HG03060 (cell line): ENCODE results near the gene DPF3.
A peak's percentile ranks its signal among the peaks of the same experiment; 100 is the strongest.

ENCODE experiments used
- ATAC-seq: cut with Tn5 transposase; IDR thresholded peaks from one replicate; pipeline ENCODE4 v1.9.1; 2021; ENCODE audit warnings: low read depth, moderate number of reproducible peaks; ENCODE audit not compliant: unreplicated experiment

The DPF3 gene

DNA sequence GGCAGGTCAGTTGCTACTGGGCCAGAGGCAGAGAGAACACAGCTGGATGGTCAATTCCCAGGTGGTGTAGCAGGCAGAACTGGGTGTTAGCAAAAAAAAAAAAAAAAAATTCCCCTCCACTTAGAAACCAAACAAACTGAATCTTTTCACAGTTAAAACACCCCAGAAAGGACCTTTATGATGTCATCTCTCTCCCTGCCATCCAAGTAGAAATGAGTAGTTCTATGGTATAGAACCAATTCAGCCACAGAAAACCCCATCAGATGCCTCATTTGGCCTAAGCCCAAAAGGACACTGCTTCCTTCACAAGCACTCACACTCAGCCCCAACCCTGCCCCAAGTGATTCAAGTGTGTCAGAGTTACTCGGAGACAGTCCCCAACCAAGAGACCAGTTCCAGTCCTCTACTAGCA is 230.8 kb downstream of the DPF3 start:
- no peak for ATAC-seq

GRCh38 chr14:72662214-72662613 is 231.7 kb downstream of the DPF3 start:
- no peak for ATAC-seq

DNA sequence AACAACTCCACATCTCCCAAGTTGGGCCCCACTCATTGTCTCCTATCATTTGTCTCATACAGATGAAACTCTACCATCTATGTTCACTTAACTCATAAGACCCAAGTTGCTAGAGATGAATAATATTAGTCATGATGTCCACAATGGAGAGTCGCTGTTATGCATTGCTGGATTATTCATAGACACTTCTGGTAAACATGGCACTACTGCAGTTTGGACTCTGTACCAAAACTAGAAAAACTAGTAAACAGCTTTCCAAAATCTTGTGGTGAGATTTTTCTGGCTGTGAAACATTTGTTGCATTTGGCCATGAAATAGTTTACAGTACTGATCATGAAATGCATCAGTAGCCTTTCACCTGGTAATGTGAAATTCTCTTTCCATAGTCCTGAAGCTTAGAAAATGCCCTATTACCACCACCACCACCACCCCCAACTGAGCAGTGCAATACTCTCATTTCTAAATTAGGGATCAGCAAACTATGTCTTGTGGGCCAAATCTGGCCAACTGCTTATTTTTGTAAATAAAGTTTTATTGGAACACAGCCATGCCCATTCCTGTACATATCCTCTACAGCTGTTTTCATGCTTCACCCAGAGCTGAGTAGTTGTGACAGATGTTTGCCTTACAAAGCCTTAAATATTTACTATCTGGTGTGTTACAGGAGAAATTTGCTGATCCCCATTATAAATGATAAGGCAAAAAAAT is 236.5 kb downstream of the DPF3 start:
- ATAC-seq: no peak

- ATAC-seq: no peak
These were observed 240.9 kb downstream of the DPF3 start for GRCh38 chr14:72653026-72653425.

DNA sequence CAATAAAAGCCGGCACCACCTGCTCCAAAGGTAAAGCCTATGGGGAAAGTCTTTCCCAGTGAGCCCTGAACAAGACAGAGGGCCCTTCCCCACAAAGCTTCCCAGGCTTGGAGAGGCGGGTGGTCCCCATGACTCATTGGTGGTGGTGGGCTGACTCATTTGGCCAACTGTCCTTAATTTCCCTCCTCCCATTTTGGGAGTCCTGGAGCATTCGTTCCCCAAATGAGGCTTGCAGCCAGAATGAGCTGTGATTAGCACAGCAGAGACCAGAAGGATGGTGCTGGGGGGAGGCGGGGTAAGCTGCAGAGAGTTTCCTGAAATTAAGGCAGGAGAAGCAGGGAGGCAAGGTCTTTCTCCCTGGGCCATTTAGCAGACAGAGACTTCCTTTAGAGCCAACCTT is 241.7 kb downstream of the DPF3 start:
- no peak for ATAC-seq

DNA sequence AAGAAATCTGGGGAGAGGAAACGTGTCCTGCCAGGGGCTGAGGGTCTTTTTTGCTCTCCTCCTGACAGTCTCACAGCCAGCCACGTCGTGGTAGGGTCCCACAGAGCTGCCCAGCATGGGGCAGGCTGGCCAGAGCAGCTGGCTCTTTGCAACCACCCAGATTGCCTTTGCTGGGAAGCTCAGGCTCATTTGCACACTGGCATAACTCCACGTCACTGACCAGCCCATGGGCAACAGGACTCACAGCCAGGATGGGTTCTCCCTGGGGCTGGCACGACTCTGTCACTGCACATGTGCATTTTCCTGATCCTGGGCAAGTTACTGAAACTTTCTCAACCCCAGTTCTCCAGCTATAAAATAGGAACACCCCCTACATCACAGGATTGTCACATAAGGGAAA is 242.2 kb downstream of the DPF3 start:
- no peak for ATAC-seq

GRCh38 chr14:72651081-72651480 is 242.8 kb downstream of the DPF3 start:
- ATAC-seq: no peak

GRCh38 chr14:72649603-72650227 is 244.2 kb downstream of the DPF3 start:
- no peak for ATAC-seq

DNA sequence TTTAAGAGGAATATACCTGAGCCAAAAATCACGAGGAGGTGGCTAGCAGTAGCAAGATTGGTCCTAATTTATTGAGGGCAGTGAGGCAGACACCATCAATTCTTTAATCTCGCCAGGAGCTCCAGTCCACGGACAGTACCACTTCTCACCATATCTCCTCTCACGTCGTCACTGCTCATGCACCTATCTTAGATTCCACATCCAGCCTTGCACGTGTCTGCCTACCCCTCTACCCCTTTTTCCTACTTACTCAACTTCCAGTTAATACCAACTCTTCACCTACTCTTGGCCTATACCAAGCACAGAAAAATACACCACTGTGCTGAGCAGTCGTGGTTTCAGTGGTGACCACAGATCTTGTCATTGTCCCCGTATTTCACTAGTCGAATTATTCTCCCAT is 246.1 kb downstream of the DPF3 start:
- no peak for ATAC-seq

DNA sequence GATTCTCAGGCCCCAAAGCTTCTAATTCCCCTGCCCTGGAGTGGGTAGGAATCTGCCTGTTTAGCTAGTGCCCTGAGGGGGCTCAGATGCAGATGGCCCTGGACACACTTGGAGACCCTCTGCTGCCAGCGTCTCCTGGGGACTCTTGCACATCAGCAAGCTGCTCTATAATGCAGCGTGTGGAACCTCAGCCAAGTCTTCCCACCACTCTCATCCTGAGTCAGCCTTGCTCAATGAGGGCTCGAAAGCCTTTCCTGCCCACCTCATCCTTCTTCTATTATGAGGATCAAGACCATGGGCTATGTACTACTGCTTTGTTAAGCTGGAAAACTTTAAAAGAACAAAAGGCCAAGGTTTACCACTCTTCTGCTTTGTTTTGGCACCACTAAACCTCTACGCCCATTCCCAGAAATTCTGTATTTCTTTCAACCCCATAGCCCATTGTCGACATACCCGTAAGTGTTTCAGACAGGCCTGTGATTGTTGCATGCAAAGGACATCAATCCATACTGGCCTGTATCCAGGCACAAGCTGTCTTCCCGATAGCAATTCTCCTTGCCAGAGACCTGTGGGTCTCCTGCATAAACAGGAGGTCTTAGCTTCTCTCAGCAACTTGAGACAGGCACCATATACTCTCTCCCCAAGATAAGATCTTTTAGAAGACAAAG is 246.9 kb downstream of the DPF3 start:
- ATAC-seq: no peak

DNA sequence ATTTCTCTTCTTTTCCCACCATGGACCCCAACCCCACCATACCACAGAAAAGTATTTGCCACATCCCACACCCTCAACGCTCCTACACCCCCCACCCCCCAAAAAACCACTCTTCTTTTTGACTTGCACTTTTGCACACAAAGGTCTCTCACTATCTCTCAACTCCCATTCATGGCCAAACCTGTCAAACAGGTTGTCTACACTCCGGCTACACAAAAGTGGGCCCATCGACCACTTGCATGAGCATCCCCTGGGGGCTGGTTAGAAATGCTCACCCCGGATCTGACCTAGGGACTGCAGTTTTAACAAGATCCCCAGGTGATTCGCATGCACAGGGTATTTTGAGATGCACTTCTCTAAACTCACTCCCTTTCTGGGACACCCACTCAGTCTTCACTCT is 248.2 kb downstream of the DPF3 start:
- no peak for ATAC-seq

DNA sequence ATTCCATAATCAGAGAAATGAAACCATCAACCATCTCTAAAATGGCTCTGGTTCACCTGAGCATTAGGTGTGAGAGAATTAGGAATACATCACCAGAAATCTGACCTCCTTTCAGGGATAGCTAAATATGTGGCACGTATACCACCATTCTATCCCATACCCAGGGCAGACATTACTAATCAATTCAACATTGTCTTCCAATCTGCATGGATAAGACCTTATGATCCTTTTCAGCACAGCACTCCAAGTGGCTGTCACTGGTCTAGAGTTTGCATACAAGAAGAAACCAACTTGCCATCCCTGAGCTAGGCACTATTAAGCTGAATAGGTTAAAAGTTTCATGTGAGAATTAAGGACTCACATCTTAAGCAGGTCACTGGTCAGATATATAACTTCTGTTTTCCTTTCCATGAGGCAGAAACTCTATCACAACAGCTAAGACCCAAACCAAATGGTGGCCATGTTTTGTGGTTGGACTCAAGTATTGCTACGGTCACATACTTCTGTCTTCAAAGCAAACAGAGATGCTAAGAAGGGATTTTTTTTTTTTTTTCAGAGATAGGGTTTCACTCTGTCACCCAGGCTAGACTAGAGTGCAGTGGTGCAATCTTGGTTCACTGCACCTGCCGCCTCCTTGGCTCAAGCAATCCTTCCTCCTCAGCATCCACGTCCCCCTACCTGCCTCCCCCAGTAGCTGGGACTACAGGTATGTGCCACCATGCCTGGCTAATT is 249.0 kb downstream of the DPF3 start:
- no peak for ATAC-seq

DNA sequence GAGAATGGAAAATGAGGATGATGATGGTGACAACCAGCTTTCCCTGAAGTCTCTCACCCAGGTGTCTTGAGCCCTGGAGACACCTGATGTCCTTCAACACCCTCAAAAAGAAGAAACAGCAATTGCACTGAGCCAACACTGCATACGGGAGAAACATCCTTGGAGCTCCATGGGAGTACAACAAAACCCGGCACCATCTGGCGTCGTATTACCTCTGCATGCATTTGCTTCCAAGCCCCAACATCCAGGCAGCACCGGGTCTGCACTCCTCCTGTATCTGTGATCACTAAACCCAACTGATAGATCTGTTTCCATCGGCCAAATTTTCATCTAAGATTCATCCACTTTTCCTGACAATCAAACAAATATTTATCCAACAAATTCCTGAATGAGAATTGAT is 249.9 kb downstream of the DPF3 start:
- ATAC-seq: no peak

- no peak for ATAC-seq
These were observed 250.5 kb downstream of the DPF3 start for GRCh38 chr14:72643317-72643801.

GRCh38 chr14:72640911-72641485 is 252.9 kb downstream of the DPF3 start:
- no peak for ATAC-seq

GRCh38 chr14:72638021-72638420 is 255.9 kb downstream of the DPF3 start:
- ATAC-seq: no peak

GRCh38 chr14:72636871-72637270 is 257.0 kb downstream of the DPF3 start:
- no peak for ATAC-seq

DNA sequence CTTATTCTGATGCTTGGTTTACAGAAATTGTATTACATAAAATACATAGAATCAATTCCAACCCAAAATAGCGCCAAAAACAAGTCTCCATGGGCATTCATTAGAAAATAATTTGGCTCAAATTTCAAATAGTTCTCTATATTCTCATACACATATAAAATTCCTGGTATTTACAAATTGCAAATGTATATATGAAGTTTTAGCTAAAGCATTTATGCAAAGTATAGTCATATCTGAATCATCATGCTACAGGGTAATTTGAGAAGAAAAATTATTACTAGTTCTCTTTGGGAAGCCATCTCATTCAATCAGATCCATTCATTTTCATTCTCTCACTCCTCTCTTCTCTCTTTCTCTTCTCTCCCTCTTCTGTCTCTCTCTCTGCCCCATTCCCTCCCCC is 257.8 kb downstream of the DPF3 start:
- no peak for ATAC-seq

DNA sequence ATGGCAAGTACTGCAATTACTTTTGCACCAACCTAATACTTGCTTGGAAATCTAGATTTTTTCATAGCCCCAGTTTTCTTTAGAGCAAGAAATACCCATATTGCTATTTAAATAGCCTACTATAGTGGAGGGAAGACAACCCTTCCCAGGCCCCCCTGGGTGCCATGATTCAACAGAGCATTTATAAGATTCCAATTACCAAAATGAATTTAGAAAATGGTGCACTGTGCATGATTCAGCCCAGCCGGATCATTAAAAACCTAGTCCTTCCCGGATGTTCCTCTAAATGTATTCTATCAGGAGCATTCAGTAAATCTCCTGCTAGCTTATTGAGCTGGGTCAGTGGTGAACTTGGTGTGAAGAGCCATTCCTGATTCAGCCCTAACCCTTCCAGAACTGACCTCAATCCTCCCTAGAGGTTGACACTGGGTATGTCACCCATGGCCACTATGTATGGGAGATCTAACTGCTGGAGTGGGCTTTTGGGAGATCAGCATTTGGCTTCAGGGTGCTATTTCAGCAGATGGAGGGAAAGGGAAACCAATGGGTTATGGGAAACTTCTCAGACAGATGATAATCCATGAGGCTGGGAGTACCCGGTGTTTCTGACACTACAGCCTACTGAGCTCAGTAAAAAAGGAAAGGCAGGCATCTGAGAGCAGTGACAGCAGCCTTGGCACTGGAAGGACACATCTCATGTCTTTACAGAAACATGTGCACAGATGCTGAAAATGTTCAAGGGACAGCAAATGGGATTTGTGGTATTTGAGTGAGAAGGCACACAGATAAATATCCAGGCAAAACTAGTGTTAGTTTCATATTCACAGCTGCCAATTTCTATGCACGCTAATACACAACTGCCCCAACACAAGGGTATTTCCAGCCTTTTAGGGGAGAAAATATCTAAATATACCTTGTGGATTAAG is 258.9 kb downstream of the DPF3 start:
- peak; percentile 49 for ATAC-seq

DNA sequence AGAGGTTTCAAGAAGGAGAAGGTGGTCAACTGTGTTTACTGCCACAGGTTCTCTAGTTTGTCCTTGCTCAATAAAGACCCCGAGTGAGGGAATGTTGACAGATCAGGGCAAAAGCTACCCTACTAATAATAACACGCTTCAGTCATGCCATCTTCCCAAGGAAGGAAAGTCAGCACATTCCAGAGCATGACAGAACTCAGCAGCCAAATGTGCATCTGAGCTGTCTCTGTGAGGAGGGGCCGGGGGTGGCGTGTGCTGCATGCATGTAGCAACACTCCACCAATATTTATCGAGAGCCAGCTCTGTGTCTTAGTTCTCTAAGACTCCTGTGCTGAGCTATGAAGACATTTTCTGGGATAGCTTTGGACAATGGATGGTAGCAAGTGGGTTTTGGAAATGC is 260.4 kb downstream of the DPF3 start:
- no peak for ATAC-seq
